SHP77 treated with DMSO at 0.1 percent for 48 hours (cell line): Measurements from ENCODE around the gene TSPAN31.

Source experiments
- DNase-seq: peaks from one replicate; lab custom pipeline; 2025; lab: John Stamatoyannopoulos, UW

Gene TSPAN31

GRCh38 chr12:57752668-57753000 lies 7.8 kb downstream of the TSPAN31 start:
- DNase-seq, result no peak

DNA sequence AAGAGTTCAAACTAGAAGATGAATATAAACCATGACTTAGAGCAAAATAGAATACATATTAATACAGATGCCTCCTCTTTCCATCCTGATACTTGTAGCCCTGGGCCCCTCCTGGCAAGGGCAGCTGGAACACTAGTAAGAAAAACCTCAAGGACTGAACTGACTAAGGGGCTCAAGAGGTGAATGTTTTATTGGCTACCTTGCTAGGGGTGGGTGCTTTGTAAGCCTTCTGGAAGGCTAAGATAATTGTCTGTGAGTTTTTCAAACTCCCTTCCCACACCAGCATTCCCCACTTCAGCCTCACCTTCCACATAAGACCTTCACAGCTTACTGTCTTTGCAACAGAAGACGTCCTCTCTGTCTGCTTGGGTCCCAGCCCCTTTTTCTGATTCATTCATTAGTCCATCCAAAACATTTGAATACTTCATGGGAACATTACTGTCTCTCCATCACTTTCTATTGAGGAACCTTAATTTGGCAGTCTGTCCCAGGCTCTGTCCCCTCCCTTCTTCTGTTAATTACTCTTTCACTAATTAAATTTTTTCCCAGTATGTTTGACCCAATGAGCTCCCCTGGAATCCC lies 9.0 kb downstream of the TSPAN31 start:
- no peak for DNase-seq

- peak; percentile 28 for DNase-seq
Measured at GRCh38 chr12:57754411-57755193, 9.8 kb downstream of the TSPAN31 start, which contains the start of gene MARCHF9. TSS of gene MARCHF9 (plus strand) at chr12:57755103. CDS start at chr12:57755529, 426 bp downstream.

DNA sequence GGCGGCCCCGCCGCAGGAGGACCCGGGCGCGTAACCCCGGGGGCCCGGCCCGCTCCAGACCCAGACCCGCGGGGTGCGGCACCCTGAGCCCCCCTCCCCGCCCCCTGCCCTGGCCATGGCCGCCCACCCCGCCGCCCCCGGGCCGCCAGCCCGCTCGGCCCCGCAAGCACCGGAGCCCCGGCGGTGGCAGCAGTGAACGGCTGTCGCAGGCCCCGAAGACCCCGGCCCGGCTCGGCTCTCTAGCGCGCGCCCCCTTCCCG lies 10.3 kb downstream of the TSPAN31 start:
- no peak for DNase-seq

DNA sequence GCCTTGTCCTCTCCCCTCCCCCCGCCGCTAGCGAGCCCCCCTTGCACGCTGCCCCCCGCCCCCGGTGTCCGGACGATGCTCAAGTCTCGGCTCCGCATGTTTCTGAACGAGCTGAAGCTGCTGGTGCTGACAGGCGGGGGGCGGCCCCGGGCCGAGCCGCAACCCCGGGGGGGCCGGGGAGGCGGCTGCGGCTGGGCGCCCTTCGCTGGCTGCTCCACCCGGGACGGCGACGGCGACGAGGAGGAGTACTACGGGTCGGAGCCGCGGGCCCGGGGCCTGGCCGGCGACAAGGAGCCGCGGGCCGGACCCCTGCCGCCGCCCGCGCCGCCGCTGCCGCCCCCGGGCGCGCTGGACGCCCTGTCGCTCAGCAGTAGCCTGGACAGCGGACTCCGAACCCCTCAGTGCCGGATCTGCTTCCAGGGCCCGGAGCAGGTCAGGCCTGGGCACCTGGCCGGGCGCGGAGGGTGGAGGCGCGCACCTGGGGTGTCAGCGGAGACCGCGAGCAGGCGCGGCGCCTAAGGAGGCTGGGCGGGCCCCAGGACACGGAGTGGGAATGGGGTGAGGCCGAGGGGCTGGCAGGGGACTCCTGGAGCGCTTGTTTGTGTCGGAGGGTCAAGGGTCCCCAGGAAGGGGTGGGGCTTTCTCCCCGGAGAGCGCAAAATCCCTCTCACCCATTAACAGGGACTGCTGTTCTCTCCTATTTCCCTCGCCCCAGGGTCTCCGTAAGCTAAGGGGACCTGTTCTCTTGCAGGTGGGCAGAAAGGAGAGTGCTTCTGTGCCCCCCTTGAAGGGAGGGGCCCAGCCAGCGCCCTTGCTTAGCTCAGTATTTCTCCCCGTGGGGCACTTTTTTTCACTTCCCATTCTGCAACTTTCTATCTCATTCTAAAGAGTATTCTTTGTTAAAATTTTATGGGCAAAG lies 10.9 kb downstream of the TSPAN31 start:
- no peak for DNase-seq

- no peak for DNase-seq
Measured at GRCh38 chr12:57756406-57757341, 11.8 kb downstream of the TSPAN31 start.

GRCh38 chr12:57757771-57758170 lies 12.9 kb downstream of the TSPAN31 start:
- no peak for DNase-seq

DNA sequence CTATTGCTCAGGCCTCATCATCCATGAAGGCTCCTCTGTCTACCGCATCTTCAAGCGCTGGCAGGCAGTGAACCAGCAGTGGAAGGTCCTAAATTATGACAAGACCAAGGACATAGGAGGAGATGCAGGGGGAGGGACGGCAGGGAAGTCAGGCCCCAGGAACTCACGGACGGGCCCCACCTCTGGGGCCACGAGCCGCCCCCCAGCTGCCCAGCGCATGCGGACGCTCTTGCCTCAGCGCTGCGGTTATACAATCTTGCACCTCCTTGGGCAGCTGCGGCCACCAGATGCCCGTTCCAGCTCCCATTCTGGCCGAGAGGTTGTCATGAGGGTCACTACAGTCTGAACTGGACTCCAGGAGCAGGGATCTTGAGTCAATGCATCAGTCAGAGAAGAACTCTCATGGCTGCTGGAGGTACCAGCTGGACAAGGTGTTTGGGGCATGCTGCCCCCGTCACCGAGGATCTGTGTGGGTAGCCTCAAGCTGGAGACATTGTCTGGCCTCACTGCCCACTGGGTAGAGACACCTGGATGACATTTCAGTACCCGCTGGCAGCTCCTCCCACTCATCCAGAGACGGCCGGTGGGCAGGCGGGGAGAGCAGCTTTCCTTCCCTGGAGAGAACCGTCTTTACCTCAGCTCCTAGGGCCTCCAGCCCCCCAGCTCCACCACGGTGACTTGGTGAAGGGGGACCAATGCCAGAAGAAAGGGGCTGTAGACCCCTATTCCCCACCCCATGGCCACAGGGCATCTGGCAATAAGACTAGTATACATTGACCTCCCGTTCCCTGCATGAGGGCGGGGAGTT lies 13.9 kb downstream of the TSPAN31 start:
- DNase-seq, result no peak

GRCh38 chr12:57759360-57759980 lies 14.6 kb downstream of the TSPAN31 start:
- no peak for DNase-seq

DNA sequence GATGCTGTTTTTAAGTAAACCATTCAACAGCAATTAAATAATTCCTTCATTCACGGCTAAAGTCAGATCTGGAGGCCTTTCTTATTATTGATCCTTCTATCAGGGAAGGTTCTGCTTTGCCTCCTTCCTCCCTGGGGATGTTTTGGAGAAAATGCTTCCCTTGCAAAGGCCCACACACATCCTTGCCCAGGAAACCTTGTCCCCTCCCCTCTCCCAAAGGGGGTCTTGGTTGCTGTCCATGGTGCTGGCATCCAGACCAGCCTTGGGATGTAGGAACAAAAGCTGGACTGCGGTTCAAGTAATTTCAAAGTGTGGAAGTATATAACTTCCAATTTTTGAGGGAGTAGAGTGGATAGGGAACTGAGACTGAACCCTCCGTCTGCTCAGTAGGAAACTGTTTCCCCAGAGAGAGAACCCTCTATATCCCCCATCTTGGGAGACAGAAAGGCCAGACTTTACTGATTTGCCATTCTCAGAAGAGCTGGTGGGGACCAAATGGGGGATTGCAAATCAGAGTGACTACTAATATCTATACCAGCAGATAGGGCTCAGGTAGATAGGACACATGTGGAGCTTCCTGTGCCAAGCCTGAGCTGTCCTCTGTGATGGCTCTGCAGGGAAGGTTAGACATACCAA lies 15.6 kb downstream of the TSPAN31 start:
- DNase-seq, result no peak

GRCh38 chr12:57761391-57761998 lies 16.7 kb downstream of the TSPAN31 start:
- no peak for DNase-seq

- DNase-seq, result no peak
Measured at GRCh38 chr12:57762463-57762862, 17.6 kb downstream of the TSPAN31 start.

- no peak for DNase-seq
Measured at GRCh38 chr12:57763881-57764661, 19.2 kb downstream of the TSPAN31 start.

DNA sequence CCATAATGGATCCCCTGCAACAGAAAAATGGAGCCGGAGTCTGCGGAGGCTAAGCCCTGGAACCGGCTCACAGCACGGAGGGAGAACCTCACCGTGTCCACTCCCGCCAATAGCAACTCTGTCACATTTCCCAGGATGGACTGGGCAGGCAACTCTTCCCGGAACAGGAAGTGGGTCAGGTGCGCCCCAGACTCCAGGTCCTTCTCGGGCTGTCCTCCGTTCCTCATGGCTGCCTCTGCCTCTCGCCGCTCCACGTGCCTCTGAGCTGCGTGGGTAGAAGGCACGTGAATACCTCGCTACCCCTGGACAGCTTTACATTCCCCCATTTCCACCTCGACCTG lies 19.8 kb downstream of the TSPAN31 start:
- DNase-seq, result no peak

DNA sequence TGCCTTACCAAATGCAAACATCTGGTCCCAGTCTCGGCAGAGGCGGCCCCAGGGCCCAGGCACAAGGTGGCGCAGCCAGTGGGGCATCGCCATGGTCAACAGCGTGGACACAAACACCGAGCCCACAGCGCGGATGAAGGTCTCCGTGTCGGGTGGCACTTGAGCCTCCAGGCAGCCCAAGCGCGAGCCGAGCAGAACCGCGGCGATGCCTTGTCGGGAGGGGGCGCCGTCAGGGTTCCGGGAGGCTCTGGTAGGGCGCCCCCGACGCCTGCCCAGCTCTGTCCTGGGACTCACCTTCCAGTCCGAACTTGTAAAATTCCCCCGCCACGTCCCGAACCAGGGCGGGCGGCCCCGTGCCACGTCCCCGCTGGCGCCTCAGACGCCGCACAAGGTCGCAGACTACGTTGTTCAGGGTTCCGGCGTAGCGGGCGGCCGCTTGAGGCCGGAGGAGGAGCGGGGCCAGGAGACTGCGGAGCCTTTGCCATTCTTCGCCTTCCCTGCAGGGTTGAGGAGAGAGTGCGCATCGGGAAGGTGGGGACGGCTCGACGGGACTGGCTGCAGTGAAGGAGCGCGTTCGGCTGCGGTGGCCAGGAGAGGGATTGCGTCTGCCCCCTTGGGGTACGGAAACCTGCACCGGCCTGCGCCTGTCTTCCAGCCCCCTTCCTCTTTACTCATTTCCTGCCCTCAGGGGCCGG lies 20.3 kb downstream of the TSPAN31 start:
- DNase-seq, result no peak

DNA sequence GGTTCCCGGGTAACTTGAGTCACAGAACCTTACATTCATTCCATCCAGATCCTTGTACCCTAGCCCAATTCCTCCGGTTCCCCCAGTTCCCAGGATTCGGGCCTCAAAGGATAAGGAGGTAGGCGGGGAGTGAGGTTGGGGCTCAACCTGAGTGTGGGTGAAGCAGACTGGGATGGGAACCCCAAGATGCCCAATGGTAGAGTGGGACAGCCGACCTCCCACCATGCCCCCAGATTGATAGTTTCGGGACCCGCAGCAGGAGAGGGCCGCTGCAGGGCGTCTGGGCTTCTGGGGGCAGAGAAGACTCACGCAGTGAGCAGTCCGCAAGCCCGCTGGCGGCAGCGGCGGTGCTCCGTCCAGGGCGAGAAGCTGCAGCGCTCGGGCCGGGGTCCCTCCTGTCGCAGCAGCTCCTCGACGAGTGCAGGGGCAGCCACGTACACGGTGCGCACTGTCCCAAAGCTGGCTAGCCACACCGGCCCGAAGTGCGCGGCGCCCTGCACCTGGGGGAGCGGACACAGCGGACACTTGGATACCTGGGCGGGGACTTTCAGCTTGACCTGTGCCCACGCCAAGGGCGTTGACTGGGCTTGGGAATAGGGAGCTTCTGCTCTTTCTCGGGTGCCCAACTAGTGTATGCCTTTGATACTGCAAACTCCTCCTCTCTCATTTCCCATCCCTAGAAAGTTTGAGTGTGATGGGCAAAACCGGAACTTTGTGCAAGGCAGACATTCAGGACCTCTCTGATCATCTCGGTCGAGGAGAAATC lies 21.0 kb downstream of the TSPAN31 start:
- no peak for DNase-seq

DNA sequence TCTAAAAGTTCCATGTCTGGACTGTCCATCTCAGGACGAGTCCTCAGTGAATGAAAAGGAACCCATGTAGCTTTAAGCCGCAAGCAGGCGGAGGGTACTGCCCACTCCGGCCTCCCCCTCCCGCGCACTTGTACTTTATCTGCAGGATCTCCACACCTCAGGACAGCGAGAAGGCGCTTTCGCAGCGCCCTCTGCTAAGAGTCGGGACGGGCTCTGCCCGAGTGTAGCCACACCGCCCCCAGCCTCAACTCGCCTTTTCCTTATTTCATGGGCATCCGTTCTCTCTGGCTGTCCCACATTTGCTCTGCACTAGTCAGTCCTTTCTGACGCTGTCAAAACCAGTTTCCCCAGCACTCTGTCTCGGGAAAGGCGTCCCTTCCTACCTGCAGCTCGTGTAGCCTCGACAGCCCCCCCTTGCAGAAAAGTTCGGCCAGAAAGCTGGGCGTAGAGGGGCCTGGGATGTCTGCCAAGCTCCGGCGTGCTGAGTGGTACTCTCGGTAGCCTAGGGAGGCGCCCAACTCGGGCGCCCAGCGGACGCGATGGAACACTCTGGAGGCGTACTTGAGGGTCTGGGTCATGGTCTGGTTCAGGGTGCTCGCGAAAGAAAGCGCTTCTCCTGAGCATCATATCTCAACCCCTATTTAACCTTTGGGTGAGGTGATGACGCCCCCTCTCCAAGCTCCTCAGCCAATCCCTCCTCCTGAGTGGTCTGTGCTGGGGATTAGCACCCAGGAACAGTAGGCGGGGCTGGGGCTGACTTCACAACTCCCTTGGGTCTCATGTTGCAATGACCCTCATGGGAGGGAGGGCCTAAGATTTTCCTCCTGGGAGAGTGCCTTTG lies 21.8 kb downstream of the TSPAN31 start, which contains the start of gene CYP27B1:
Gene CYP27B1 (minus strand): TSS at position 615 of the 841 bp plus-strand sequence. CDS start 37 bp downstream, at position 578.
- no peak for DNase-seq
